Heart right ventricle (tissue), 16 donors: ENCODE measurements around the gene TSSC4. TPM values are rescaled to one million over a fixed set of nuclear protein-coding genes. Genes with fewer than 3 reads are reported as not detected.

Source experiments
- ATAC-seq, 8 donors: fragments of 200-7000 bp; cut with Tn5 transposase; one replicate each; pipeline ENCODE4 v1.9.1; 2020; ENCODE audit warnings: mild to moderate bottlenecking in 8 of 8, moderate library complexity in 8 of 8, moderate number of reproducible peaks in 1 of 8
- DNase-seq, 2 donors: peaks; one replicate each; pipeline ENCODE4 v3.0.0-alpha.2; 2020
- H3K27ac ChIP-seq, 10 donors: fragments of 200-600 bp; sonication (generic) in 2 of 10; one replicate each; pipeline versions ENCODE4 v1.5.0 to v1.8.0; 2020 to 2022; ENCODE audit warnings: mild to moderate bottlenecking in 3 of 10
- H3K27me3 ChIP-seq, 7 donors: fragments of 200-600 bp; one replicate each; pipeline ENCODE4 v1.8.0; 2021 to 2022; ENCODE audit warnings: mild to moderate bottlenecking in 2 of 7
- H3K36me3 ChIP-seq, 9 donors: fragments of 200-600 bp; sonication (generic) in 1 of 9; one replicate each; pipeline versions ENCODE4 v1.5.0 to v1.8.0; 2020 to 2022; ENCODE audit warnings: mild to moderate bottlenecking in 2 of 9
- H3K4me1 ChIP-seq, 9 donors: fragments of 200-600 bp; sonication (generic) in 1 of 9; one replicate each; pipeline versions ENCODE4 v1.5.0 to v1.8.0; 2020 to 2022; ENCODE audit warnings: mild to moderate bottlenecking in 4 of 9
- H3K4me3 ChIP-seq, 10 donors: fragments of 200-600 bp; sonication (generic) in 2 of 10; one replicate each; pipeline versions ENCODE4 v1.5.0 to v1.8.0; 2020 to 2022; ENCODE audit warnings: mild to moderate bottlenecking in 7 of 10, moderate library complexity in 2 of 10
- H3K9me3 ChIP-seq, 11 donors: fragments of 200-600 bp in 10 of 11; sonication (generic) in 2 of 11; one replicate each; pipeline versions ENCODE4 v1.5.0 to v1.8.0; 2013 to 2022; ENCODE audit warnings: mild to moderate bottlenecking in 2 of 11, control low read depth in 1 of 11, moderate library complexity in 1 of 11
- WGBS, 2 donors: extraction: QIAGEN DNeasy Blood & Tissue Kit; methylation state at CpG; one replicate each; pipeline ENCODE4 v1.1.7; 2013; ENCODE audit warnings: inconsistent platforms in 1 of 2; 5-methylcytosine and 5-hydroxymethylcytosine counted together
- intact Hi-C, 10 donors: fragments of 100-400 bp; cut with DNase I; formaldehyde crosslinking; loops; one replicate each; pipeline versions ENCODE4 v1.11.1 to v1.14.2; 2022
- polyA plus RNA-seq, 2 donors: library from polyadenylated mRNA; stranded (reverse); fragments of 200-250 nt; gene quantifications; one replicate each; pipeline ENCODE4 v1.2.3, GENCODE V29; 2013
- total RNA-seq, 10 donors: library from RNA; stranded (reverse); fragmentation: NEBNext Ultra II Directional in 3 of 10; extraction: Animal tissue kit (Norgen Biotek cat#: 25700) in 3 of 10; gene quantifications; one replicate each; pipeline versions ENCODE4 v1.2.1 to v1.2.4, GENCODE V29; 2021 to 2023
- TF ChIP-seq, protein P1 (sequence below), 9 donors: fragments of 200-600 bp; sonication (generic) in 2 of 9; IDR thresholded peaks; one replicate each; pipeline versions ENCODE4 v1.5.0 to v1.8.0; 2021 to 2022; ENCODE audit warnings: antibody characterized with exemption in 9 of 9, mild to moderate bottlenecking in 5 of 9, moderate library complexity in 1 of 9
- donor health status: Arrhythmogenic right ventricular cardiomyopathy.
- donor health status: ischemic (EF 13 %, LVEDD 7.1; RV severe dilation, severe dysfunction).
- donor health status: healthy with polysubstance abuse.
- donor health status: DM: no; HTN: yes; CAD: no.
- donor health status: DM: no; HTN: no; CAD: no.
- donor health status: ischemic (EF 25% LVEDD 6.9; RV normal size, moderate dysfunction).
- donor health status: ischemic (EF 25% LVEDD 5.7; RV mildly dilated, moderate dysfunction).
- donor health status: healthy.
- donor health status: DM: yes; HTN: yes; CAD: no.
- donor health status: Ischemic cardiomyopathy.
- donor health status: ischemic (EF 35%, LVEDD 5.7; RV mildly dilated, moderate dysfunction).
- donor health status: nonischemic (EF 11% LVEDD 7.7; RV severe dilation, severe dysfunction).
- donor health status: DM: yes; HTN: yes; CAD: no.
- donor health status: PGD.
- donor health status: ischemic (EF 29% LVEDD 5.4; RV normal size, mild dysfunction).
- donor health status: nonischemic (EF 23%, LVEDD 6.1; RV moderate dilation, normal function).

The TSSC4 gene
- total and polyA plus RNA-seq, 12 donors: 22.0 to 72.3 (median 30.7) TPM

DNA sequence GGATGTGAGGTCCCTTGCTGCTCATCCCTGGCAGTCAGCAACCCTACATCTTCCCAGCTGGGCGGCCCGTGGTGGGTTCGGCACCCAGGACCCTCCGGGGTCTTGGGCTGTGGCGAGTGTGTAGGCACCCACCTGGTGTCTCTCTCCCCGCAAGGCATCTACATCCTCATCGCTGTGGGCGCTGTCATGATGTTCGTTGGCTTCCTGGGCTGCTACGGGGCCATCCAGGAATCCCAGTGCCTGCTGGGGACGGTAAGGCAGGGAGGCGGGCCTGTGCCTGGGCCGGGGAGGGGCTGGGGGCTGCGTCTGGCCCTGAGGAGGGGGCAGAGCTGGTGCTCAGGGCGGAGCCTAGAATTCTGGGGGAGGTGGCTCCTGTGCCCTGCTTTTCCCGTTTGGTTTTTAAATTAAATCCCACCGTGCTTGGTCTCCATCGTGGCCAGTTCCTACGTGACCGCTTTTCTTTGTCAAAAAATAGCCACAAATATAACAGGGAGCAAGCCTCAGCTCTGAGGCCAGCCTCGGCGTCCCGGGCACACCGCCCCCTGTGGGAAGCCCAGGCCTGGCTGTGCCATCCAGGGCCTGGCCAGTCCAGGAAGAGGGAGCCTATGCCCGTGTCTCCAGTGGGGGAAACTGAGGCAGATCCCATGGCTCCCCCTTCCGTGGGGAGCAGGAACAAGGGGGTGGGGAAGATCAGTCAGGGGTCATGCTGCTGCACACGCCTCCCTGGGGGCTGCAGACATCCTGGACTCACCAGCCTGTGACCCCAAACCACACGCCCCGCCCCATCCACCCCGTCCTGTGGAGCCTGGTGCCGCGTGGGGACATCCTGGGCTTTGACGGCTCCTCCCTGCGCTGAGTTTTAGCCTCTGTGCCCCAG lies 6.4 kb upstream of the TSSC4 start:
- WGBS, 2 donors: 78 to 82% methylated on average over 34 of the region's 34 CpGs
- intact Hi-C loops: loop anchor here in 1 of 10 donors (5.0 kb wide), 1 partner anchor 82 kb away; no protein-coding TSS in a partner anchor
- no peak overlapping the region for H3K4me3 ChIP-seq
- no peak for DNase-seq
- peaks cover 19 to 50% (median 31%) of the 10 kb centered on the region in 9 donors for H3K4me1 ChIP-seq
- peaks cover 0 to 93% (median 50%) of the 10 kb centered on the region in 9 donors for H3K36me3 ChIP-seq
- no peaks in the 10 kb centered on the region for H3K27me3 ChIP-seq
- H3K9me3 ChIP-seq: no peaks in the 10 kb centered on the region
- no peak overlapping the region for H3K27ac ChIP-seq
- no peak for ATAC-seq
- TF ChIP-seq, protein P1, sequence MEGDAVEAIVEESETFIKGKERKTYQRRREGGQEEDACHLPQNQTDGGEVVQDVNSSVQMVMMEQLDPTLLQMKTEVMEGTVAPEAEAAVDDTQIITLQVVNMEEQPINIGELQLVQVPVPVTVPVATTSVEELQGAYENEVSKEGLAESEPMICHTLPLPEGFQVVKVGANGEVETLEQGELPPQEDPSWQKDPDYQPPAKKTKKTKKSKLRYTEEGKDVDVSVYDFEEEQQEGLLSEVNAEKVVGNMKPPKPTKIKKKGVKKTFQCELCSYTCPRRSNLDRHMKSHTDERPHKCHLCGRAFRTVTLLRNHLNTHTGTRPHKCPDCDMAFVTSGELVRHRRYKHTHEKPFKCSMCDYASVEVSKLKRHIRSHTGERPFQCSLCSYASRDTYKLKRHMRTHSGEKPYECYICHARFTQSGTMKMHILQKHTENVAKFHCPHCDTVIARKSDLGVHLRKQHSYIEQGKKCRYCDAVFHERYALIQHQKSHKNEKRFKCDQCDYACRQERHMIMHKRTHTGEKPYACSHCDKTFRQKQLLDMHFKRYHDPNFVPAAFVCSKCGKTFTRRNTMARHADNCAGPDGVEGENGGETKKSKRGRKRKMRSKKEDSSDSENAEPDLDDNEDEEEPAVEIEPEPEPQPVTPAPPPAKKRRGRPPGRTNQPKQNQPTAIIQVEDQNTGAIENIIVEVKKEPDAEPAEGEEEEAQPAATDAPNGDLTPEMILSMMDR (IDR thresholded peaks at IDR 0.05): no peak

DNA sequence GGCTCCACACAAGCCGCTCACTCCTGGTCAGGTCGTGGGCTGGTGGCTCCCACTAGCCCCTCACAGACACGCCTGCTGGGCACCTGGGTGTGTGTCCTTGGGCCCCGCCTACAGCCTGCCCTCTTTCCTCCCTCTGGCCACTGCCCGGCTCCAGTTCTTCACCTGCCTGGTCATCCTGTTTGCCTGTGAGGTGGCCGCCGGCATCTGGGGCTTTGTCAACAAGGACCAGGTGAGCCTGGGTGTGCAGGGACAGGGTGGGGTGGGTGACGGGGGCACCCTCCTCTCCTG lies 5.8 kb upstream of the TSSC4 start:
- Histone ChIP-seq H3K27ac (no peak overlapping the region), H3K9me3 (no peaks in the 10 kb centered on the region), H3K27me3 (no peaks in the 10 kb centered on the region), H3K4me3 (no peak overlapping the region), H3K36me3 (peaks cover 0 to 92% (median 50%) of the 10 kb centered on the region in 9 donors), H3K4me1 (peaks cover 19 to 50% (median 31%) of the 10 kb centered on the region in 9 donors)
- TF ChIP-seq, protein P1 (IDR thresholded peaks at IDR 0.05): no peak
- WGBS, 2 donors: 87 to 92% methylated on average over 8 of the region's 8 CpGs
- intact Hi-C loops: loop anchor here in 2 of 10 donors (5.0 kb wide), 2 partner anchors 82 to 87 kb away; no protein-coding TSS in a partner anchor
- DNase-seq: no peak
- ATAC-seq: no peak

DNA sequence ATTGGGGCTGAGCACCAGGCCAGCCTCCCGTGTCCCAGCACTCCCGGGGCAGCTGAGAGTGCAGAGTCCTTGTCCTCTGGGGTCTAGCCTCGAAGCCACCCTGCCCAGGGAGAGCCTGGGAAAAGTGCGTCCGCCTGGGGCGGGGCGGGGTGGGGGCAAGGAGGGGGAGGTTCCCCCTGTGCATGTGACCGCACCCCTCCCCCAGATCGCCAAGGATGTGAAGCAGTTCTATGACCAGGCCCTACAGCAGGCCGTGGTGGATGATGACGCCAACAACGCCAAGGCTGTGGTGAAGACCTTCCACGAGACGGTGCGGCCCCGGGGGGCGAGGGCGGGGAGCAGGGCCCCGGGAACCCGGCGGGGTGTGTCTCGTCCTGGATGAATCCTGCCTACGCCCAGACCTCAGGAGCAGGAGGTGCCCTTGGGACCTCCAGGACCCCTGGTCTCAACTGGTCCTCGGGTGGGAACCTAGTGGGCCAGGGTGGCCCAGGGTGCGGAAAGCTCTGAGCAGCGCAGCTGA lies 5.3 kb upstream of the TSSC4 start:
- DNase-seq (no peak), ATAC-seq (no peak)
- Histone ChIP-seq H3K27me3 (no peaks in the 10 kb centered on the region), H3K27ac (no peak overlapping the region), H3K36me3 (peaks cover 0 to 87% (median 50%) of the 10 kb centered on the region in 9 donors), H3K4me3 (no peak overlapping the region), H3K9me3 (no peaks in the 10 kb centered on the region), H3K4me1 (peaks cover 14 to 47% (median 27%) of the 10 kb centered on the region in 9 donors)
- 86 to 88% methylated on average over 25 to 26 of the region's 26 CpGs for WGBS, 2 donors
- TF ChIP-seq, protein P1 (IDR thresholded peaks at IDR 0.05): no peak
- intact Hi-C loops: loop anchor here in 1 of 10 donors (5.0 kb wide), 1 partner anchor 88 kb away; no protein-coding TSS in a partner anchor

DNA sequence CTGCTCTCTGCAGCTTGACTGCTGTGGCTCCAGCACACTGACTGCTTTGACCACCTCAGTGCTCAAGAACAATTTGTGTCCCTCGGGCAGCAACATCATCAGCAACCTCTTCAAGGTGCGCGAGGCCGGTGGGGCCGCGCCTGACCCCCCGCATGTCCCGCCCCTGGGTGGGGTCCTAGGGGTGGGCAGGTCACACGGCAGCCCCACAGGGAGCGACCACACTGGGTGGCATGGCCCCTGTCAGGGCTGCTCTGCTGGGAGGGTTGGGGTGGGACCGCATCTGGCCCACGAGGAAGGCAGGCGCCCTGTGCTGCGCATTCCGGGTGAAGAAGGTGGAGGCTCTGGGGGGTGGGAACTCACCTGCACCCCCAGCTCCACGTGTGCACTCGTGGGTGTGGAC lies 4.7 kb upstream of the TSSC4 start:
- DNase-seq (no peak), ATAC-seq (no peak)
- Histone ChIP-seq H3K9me3 (no peaks in the 10 kb centered on the region), H3K27me3 (no peaks in the 10 kb centered on the region), H3K27ac (no peak overlapping the region), H3K4me3 (no peak overlapping the region), H3K4me1 (peaks cover 11 to 41% (median 21%) of the 10 kb centered on the region in 9 donors), H3K36me3 (peaks cover 0 to 82% (median 50%) of the 10 kb centered on the region in 9 donors)
- TF ChIP-seq, protein P1 (IDR thresholded peaks at IDR 0.05): no peak
- intact Hi-C loops: loop anchor here in 1 of 10 donors (5.0 kb wide), 1 partner anchor 89 kb away; no protein-coding TSS in a partner anchor
- 87 to 90% methylated on average over 17 of the region's 17 CpGs for WGBS, 2 donors
